Smooth muscle cell of the umbilical artery (primary cell): ENCODE results near the gene CEACAM5. TPM values are rescaled to one million over a fixed set of nuclear protein-coding genes. Genes with fewer than 3 reads are reported as not detected.

Experiments used
- total RNA-seq: library from RNA; depleted of rRNA; stranded (reverse); fragments of >200 nt; gene quantifications from 2 replicates; pipeline ENCODE4 v1.2.3, GENCODE V29; 2014

The CEACAM5 gene
- not detected in 2 replicates for total RNA-seq

DNA sequence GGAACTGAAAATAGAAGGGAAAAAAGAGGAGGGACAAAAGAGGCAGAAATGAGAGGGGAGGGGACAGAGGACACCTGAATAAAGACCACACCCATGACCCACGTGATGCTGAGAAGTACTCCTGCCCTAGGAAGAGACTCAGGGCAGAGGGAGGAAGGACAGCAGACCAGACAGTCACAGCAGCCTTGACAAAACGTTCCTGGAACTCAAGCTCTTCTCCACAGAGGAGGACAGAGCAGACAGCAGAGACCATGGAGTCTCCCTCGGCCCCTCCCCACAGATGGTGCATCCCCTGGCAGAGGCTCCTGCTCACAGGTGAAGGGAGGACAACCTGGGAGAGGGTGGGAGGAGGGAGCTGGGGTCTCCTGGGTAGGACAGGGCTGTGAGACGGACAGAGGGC is at the start of gene CEACAM5:
TSS of gene CEACAM5 (plus strand) at position 146 of the 400 bp plus-strand sequence. CDS start at position 252, 106 bp downstream.

DNA sequence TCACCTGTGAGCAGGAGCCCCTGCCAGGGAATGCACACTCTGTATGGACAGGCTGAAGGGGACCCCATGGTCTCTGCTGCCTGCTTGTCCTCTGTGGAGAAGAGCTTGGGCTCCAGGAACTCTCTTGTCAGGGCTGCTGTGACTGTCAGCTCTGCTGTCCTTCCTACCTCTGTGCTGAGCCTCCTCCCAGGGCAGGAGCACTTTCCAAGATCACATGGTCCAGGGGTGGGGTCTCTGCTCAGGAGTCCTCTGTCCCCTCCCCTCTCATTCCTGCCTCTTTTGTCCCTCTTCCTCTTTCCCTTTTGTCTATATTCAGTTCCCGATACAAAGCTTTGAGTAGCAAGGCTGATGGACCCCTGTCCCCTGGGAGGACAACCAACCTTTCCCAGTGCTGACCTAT is 20.3 kb upstream of the CEACAM5 start, which contains the start of gene CEACAM7:
TSS of gene CEACAM7 (minus strand) at position 173 of the 400 bp plus-strand sequence. CDS start at position 68, 105 bp downstream.

DNA sequence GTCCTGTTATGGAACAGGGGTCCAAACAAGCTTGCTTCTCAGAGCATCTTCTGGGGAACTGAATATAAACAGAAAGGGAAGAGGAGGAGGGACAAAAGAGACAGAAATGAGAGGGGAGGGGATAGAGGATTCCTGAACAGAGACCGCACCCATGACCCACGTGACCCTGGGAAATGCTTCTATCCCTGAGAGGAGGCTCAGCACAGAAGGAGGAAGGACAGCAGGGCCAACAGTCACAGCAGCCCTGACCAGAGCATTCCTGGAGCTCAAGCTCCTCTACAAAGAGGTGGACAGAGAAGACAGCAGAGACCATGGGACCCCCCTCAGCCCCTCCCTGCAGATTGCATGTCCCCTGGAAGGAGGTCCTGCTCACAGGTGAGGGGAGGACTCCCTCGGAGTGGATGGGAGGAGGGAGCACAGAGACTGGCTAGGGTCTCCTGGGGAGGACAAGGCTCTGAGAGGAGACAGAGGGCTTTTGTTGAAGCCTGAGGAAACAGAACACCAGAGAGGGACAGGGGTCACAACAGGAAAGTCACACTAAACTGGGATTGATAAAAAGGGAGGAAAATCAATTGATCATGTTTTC is 47.0 kb downstream of the CEACAM5 start, which contains the start of gene CEACAM6:
TSS of gene CEACAM6 (plus strand) at position 203 of the 586 bp plus-strand sequence. CDS start at position 312, 109 bp downstream.

Other genes with a start within 250 kb of the CEACAM5 start
- not detected in 2 replicates for gene CEACAM21, start 132.5 kb upstream of the CEACAM5 start, total RNA-seq
- gene CEACAM4, start 81.6 kb upstream of the CEACAM5 start, total RNA-seq, result not detected in 2 replicates
- not detected in 2 replicates for gene CEACAM7, start 20.4 kb upstream of the CEACAM5 start, total RNA-seq
- not detected in 2 replicates for gene CEACAM6, start 46.9 kb downstream of the CEACAM5 start, total RNA-seq
- not detected in 2 replicates for gene CEACAM3, start 88.0 kb downstream of the CEACAM5 start, total RNA-seq
- gene LYPD4, start 136.1 kb downstream of the CEACAM5 start, total RNA-seq, result not detected in 2 replicates
- gene DMRTC2, start 136.4 kb downstream of the CEACAM5 start, total RNA-seq, result not detected in 2 replicates
- gene RPS19, start 151.6 kb downstream of the CEACAM5 start, total RNA-seq, result 936 and 1,351 TPM in 2 replicates
- gene CD79A, start 168.7 kb downstream of the CEACAM5 start, total RNA-seq, result under 0.01 and 0.09 TPM in 2 replicates
- gene ARHGEF1, start 174.6 kb downstream of the CEACAM5 start, total RNA-seq, result 22.3 and 50.6 TPM in 2 replicates
- 0.09 TPM in 1 of 2 replicates, not detected in the other for gene ERFL, start 219.8 kb downstream of the CEACAM5 start, total RNA-seq